Glomerular endothelial cell (primary cell): ENCODE measurements around the gene PTPRQ. TPM values are rescaled to one million over a fixed set of nuclear protein-coding genes. Genes with fewer than 3 reads are reported as not detected.

Experiments
- DNase-seq: peaks from one replicate; pipeline ENCODE4 v3.0.0-alpha.2; 2011; ENCODE audit warnings: low read depth, low spot score; ENCODE audit errors: extremely low read depth
- total RNA-seq: library from RNA; depleted of rRNA; stranded (reverse); fragments of >200 nt; gene quantifications from 2 replicates; pipeline ENCODE4 v1.2.3, GENCODE V29; 2015

Gene PTPRQ
- total RNA-seq, 1 donor from 2014 or later, result not detected

DNA sequence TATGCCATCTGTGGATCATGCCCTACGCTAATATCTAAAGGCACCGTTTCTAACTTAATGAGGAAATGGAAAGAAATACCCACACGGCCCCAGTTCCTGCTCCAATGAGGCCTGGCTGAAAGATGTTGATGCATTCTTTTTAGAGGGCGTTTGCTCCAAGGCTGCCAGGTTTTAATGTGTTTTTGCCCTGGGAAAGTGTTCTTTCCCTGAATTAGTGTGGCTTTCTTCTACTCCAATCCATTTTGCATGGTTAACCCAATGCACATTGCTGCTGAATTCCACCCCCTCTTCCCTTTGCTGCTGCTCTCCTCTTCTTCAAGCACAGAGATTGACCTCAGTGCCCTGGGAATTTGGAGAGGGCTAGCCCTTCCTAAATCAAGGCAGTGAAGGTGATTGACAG is 273.8 kb downstream of the PTPRQ start:
- DNase-seq, result no peak

GRCh38 chr12:80720516-80720915 is 276.5 kb downstream of the PTPRQ start:
- no peak for DNase-seq

DNA sequence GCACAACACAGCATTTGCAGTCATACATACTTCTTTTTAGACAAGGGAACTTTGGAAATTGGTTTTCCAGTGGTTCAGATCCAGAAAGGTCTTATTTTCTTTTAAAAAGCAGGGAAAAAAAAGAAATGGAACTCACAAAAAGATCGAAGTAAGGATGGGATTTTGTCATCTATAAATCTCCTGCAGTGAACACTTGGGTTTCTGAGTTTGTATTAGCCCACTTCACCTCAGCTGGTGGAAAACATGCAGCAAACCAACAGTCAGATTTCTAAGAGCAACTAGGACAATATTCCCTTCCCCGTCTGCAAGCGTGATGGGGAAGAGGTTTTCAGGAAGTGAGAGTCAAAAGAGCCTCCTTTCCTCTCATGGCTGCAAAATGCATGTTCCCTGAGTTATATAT is 277.3 kb downstream of the PTPRQ start:
- DNase-seq, result no peak
